ENCODE data around the gene IRF2BPL. TPM values are rescaled to one million over a fixed set of nuclear protein-coding genes. Genes with fewer than 3 reads are reported as not detected.

Gene IRF2BPL
- total and polyA plus RNA-seq, 9 of the 15 experiments (the other 6 are each of a cell fraction or from before 2014, with no cell fraction given): 0.52 to 21.6 (median 2.5) TPM

- TF ChIP-seq RERE (CRISPR knock-in tag; IDR thresholded peaks at IDR 0.05; ENCODE audit: borderline replicate concordance): no peak
- TF ChIP-seq XRCC5 (IDR thresholded peaks at IDR 0.05; ENCODE audit: low read depth, low read length): no peak
- TF ChIP-seq NRF1 (conservative IDR thresholded peaks at IDR 0.05 in 1 of 2, IDR thresholded peaks at IDR 0.05 in 1 of 2): no peak
- no peak for TF ChIP-seq BRD9 (IDR thresholded peaks at IDR 0.05; ENCODE audit: low read depth, partially characterized antibody)
- no peak for TF ChIP-seq TRIM24 (IDR thresholded peaks at IDR 0.05)
- TF ChIP-seq PHB (CRISPR knock-in tag; IDR thresholded peaks at IDR 0.05): no peak
Observed at GRCh38 chr14:77068517-77069200, 40.2 kb upstream of the IRF2BPL start (continued).

Measured in K562 (cell line).